HG03039 (cell line): ENCODE data around the gene NPTXR.
"Not testable (repeated sequence)": the region's sequence is repeated elsewhere in the genome, so short reads cannot be mapped to it uniquely, and the experiment has no call there.

Experiments
- ATAC-seq: cut with Tn5 transposase; IDR thresholded peaks from one replicate; pipeline ENCODE4 v1.9.1; 2021; ENCODE audit warnings: mild to moderate bottlenecking, moderate library complexity; ENCODE audit not compliant: unreplicated experiment

The NPTXR gene

GRCh38 chr22:38868886-38869381 is 25.1 kb upstream of the NPTXR start:
- no peak for ATAC-seq

- ATAC-seq, result no peak
Observed at GRCh38 chr22:38868286-38868721, 24.5 kb upstream of the NPTXR start.

GRCh38 chr22:38867471-38868285 is 23.9 kb upstream of the NPTXR start:
- no peak for ATAC-seq

GRCh38 chr22:38867124-38867455 is 23.3 kb upstream of the NPTXR start:
- ATAC-seq, result no peak

- ATAC-seq, result no peak
Observed at GRCh38 chr22:38866399-38867123, 22.7 kb upstream of the NPTXR start.

- no peak for ATAC-seq
Observed at GRCh38 chr22:38866024-38866398, 22.2 kb upstream of the NPTXR start.

- no peak for ATAC-seq
Observed at GRCh38 chr22:38865201-38866023, 21.6 kb upstream of the NPTXR start.

- ATAC-seq, result no peak
Observed at GRCh38 chr22:38864361-38865191, 20.7 kb upstream of the NPTXR start.

- ATAC-seq, result no peak
Observed at GRCh38 chr22:38863531-38864131, 19.8 kb upstream of the NPTXR start.

- no peak for ATAC-seq
Observed at GRCh38 chr22:38862375-38863329, 18.8 kb upstream of the NPTXR start.

GRCh38 chr22:38861927-38862326 is 18.1 kb upstream of the NPTXR start:
- ATAC-seq, result no peak

GRCh38 chr22:38861170-38861876 is 17.5 kb upstream of the NPTXR start:
- no peak for ATAC-seq

- ATAC-seq, result no peak
Observed at GRCh38 chr22:38860283-38861169, 16.7 kb upstream of the NPTXR start.

- ATAC-seq, result no peak
Observed at GRCh38 chr22:38859581-38860282, 15.9 kb upstream of the NPTXR start.

GRCh38 chr22:38858492-38858891 is 14.7 kb upstream of the NPTXR start:
- no peak for ATAC-seq

GRCh38 chr22:38854476-38854875 is 10.6 kb upstream of the NPTXR start:
- not testable (repeated sequence) for ATAC-seq

GRCh38 chr22:38853883-38854282 is 10.1 kb upstream of the NPTXR start:
- ATAC-seq, result not testable (repeated sequence)
